ENCODE data around the gene DVL3.

- TF ChIP-seq CTCF (IDR thresholded peaks at IDR 0.05) (no peak), POLR2A (IDR thresholded peaks at IDR 0.05) (no peak)
Measured at GRCh38 chr3:184157206-184157605, 2.0 kb downstream of the DVL3 start.
